H1 (cell line): ENCODE measurements around the gene EOLA1. TPM values are rescaled to one million over a fixed set of nuclear protein-coding genes. Genes with fewer than 3 reads are reported as not detected.
A peak's percentile ranks its signal among the peaks of the same experiment; 100 is the strongest.

Experiments used
- CTCF ChIA-PET: fragments of 300-600 bp; sonication (Branson Sonifier 250); formaldehyde crosslinking; loops from one replicate; lab custom pipeline; 2021; ENCODE audit not compliant: partially characterized antibody; lab: Charles Lee
- POLR2A ChIA-PET: fragments of 300-600 bp; sonication (Branson Sonifier 250); formaldehyde crosslinking; loops from one replicate; lab custom pipeline; 2021; ENCODE audit warnings: inconsistent platforms; ENCODE audit not compliant: partially characterized antibody; lab: Charles Lee
- DNase-seq, 2 experiments: peaks; one replicate each; pipeline versions ENCODE4 v3.0.0 to v3.0.0-alpha.2; 2010 to 2022; ENCODE audit warnings: low spot score in 2 of 2, low read depth in 1 of 2, mixed read lengths in 1 of 2
- FAIRE-seq: peaks from 2 replicates; lab custom pipeline; 2011; peaks lifted over from hg19 to GRCh38; lab: Jason Lieb, UNC
- H2AFZ ChIP-seq: 2 replicates; pipeline ENCODE4 v1.8.1; 2012; ENCODE audit warnings: low read length, inconsistent platforms
- H2AK5ac ChIP-seq: 2 replicates; pipeline ENCODE4 v1.6.1; 2013; ENCODE audit warnings: low read depth, low read length
- H2BK120ac ChIP-seq: replicated peaks from 2 replicates; pipeline ENCODE3; 2013; ENCODE audit warnings: low read depth, low read length, inconsistent platforms
- H2BK12ac ChIP-seq: 2 replicates; pipeline ENCODE4 v1.6.1; 2013; ENCODE audit warnings: low read depth, low read length
- H2BK15ac ChIP-seq: 2 replicates; pipeline ENCODE4 v1.6.1; 2013; ENCODE audit warnings: low read length
- H2BK20ac ChIP-seq: 2 replicates; pipeline ENCODE4 v1.6.1; 2013; ENCODE audit warnings: low read length
- H2BK5ac ChIP-seq: 2 replicates; pipeline ENCODE4 v1.6.1; 2013; ENCODE audit warnings: low read depth, low read length
- H3K14ac ChIP-seq: 2 replicates; pipeline ENCODE4 v1.6.1; 2013; ENCODE audit warnings: inconsistent platforms; ENCODE audit not compliant: insufficient read length
- H3K18ac ChIP-seq: 2 replicates; pipeline ENCODE4 v1.6.1; 2013; ENCODE audit warnings: low read length; ENCODE audit errors: extremely low read depth
- H3K23ac ChIP-seq: 2 replicates; pipeline ENCODE4 v1.6.1; 2013; ENCODE audit warnings: inconsistent platforms; ENCODE audit not compliant: insufficient read length
- H3K23me2 ChIP-seq: 2 replicates; pipeline ENCODE4 v1.6.1; 2013; ENCODE audit warnings: low read depth, low read length
- H3K27ac ChIP-seq: 2 replicates; pipeline ENCODE4 v1.6.1; 2011; ENCODE audit warnings: low read depth, low read length, inconsistent platforms
- H3K27me3 ChIP-seq, 4 experiments: replicated peaks in 1 of 4; 1 replicate in 1 of 4; 2 replicates in 3 of 4; pipeline versions ENCODE4 v1.6.1 to v1.8.1; 2011 to 2013; ENCODE audit warnings: low read length in 3 of 4, mild to moderate bottlenecking in 3 of 4, inconsistent platforms in 2 of 4, mixed read lengths in 2 of 4, moderate library complexity in 1 of 4; ENCODE audit not compliant: control insufficient read depth in 3 of 4, insufficient read depth in 3 of 4; ENCODE audit errors: extremely low read depth in 1 of 4
- H3K36me3 ChIP-seq, 4 experiments: 2 replicates each; pipeline versions ENCODE4 v1.6.1 to v1.8.1; 2011 to 2013; ENCODE audit warnings: mild to moderate bottlenecking in 4 of 4, low read length in 3 of 4, moderate library complexity in 2 of 4, control low read depth in 1 of 4, inconsistent platforms in 1 of 4; ENCODE audit not compliant: insufficient read depth in 4 of 4, control insufficient read depth in 2 of 4
- H3K4ac ChIP-seq: replicated peaks from 2 replicates; pipeline ENCODE3; 2013; ENCODE audit warnings: low read length, low read depth, mixed read lengths, inconsistent platforms; ENCODE audit not compliant: insufficient read length
- H3K4me1 ChIP-seq, 4 experiments: replicated peaks in 1 of 4; 1 replicate in 1 of 4; 2 replicates in 3 of 4; pipeline versions ENCODE4 v1.6.1 to v1.8.1; 2011 to 2013; ENCODE audit warnings: low read length in 3 of 4, inconsistent platforms in 2 of 4, mixed read lengths in 1 of 4; ENCODE audit not compliant: insufficient read depth in 4 of 4, control insufficient read depth in 3 of 4
- H3K4me2 ChIP-seq, 2 experiments: 2 replicates each; pipeline versions ENCODE4 v1.6.1 to v1.8.1; 2011 to 2013; ENCODE audit warnings: low read depth in 2 of 2, low read length in 2 of 2, control low read depth in 1 of 2, inconsistent platforms in 1 of 2, mild to moderate bottlenecking in 1 of 2; ENCODE audit not compliant: insufficient read depth in 1 of 2
- H3K4me3 ChIP-seq, 4 experiments: fragments of 200-600, 300-600 bp in 1 of 4; sonication (generic), shearing (Covaris generic), sonication (Bioruptor Twin) in 1 of 4; 2 replicates each; pipeline versions ENCODE4 v1.5.1 to v1.8.1; 2011 to 2016; ENCODE audit warnings: low read length in 4 of 4, low read depth in 3 of 4, control low read depth in 2 of 4, inconsistent platforms in 2 of 4, mild to moderate bottlenecking in 2 of 4, mixed read lengths in 1 of 4, moderate library complexity in 1 of 4; ENCODE audit not compliant: insufficient read depth in 2 of 4; ENCODE audit errors: extremely low read depth in 1 of 4
- H3K56ac ChIP-seq: replicated peaks from 2 replicates; pipeline ENCODE3; 2013; ENCODE audit warnings: low read depth, mild to moderate bottlenecking, mixed read lengths, low read length, inconsistent platforms; ENCODE audit not compliant: insufficient read length
- H3K79me1 ChIP-seq: 2 replicates; pipeline ENCODE4 v1.6.1; 2013; ENCODE audit warnings: low read depth, low read length, control low read depth
- H3K79me2 ChIP-seq, 2 experiments: 2 replicates each; pipeline versions ENCODE4 v1.6.1 to v1.8.1; 2012 to 2013; ENCODE audit warnings: low read length in 2 of 2, mild to moderate bottlenecking in 2 of 2, inconsistent platforms in 1 of 2; ENCODE audit not compliant: insufficient read depth in 2 of 2, control insufficient read depth in 1 of 2
- H3K9ac ChIP-seq, 4 experiments: replicated peaks in 1 of 4; 1 replicate in 1 of 4; 2 replicates in 3 of 4; pipeline versions ENCODE4 v1.6.1 to v1.8.1; 2011 to 2013; ENCODE audit warnings: low read depth in 3 of 4, low read length in 3 of 4, control low read depth in 2 of 4, mild to moderate bottlenecking in 2 of 4, moderate library complexity in 2 of 4, inconsistent platforms in 1 of 4; ENCODE audit errors: extremely low read depth in 1 of 4
- H3K9me3 ChIP-seq, 2 experiments: 2 replicates each; pipeline versions ENCODE4 v1.6.1 to v1.8.1; 2012 to 2013; ENCODE audit warnings: mild to moderate bottlenecking in 2 of 2, moderate library complexity in 2 of 2, control low read depth in 1 of 2, inconsistent platforms in 1 of 2, low read depth in 1 of 2, low read length in 1 of 2, mixed read lengths in 1 of 2; ENCODE audit not compliant: insufficient read depth in 2 of 2
- H4K20me1 ChIP-seq, 2 experiments: replicated peaks in 1 of 2; 2 replicates each; pipeline versions ENCODE3 to v1.8.1; 2011 to 2013; ENCODE audit warnings: inconsistent platforms in 2 of 2, low read length in 2 of 2, mild to moderate bottlenecking in 1 of 2; ENCODE audit not compliant: insufficient read depth in 2 of 2, control insufficient read depth in 1 of 2
- H4K5ac ChIP-seq: 2 replicates; pipeline ENCODE4 v1.6.1; 2013; ENCODE audit warnings: low read length, low read depth, mixed read lengths, inconsistent platforms; ENCODE audit not compliant: insufficient read length
- H4K8ac ChIP-seq: 2 replicates; pipeline ENCODE4 v1.8.0; 2013; ENCODE audit warnings: mild to moderate bottlenecking, moderate library complexity, low read length, inconsistent platforms; ENCODE audit not compliant: insufficient read depth; ENCODE audit errors: extremely low read depth
- H4K91ac ChIP-seq: replicated peaks from 2 replicates; pipeline ENCODE3; 2013; ENCODE audit warnings: low read length, mixed read lengths, inconsistent platforms; ENCODE audit not compliant: insufficient read length
- BCL11A ChIP-seq, 2 experiments: IDR thresholded peaks; one replicate each; pipeline ENCODE4 v1.6.1; 2011; ENCODE audit warnings: low read depth in 2 of 2, low read length in 2 of 2, mild to moderate bottlenecking in 2 of 2
- CEBPB ChIP-seq: IDR thresholded peaks from 2 replicates; pipeline ENCODE4 v1.6.1; 2012; ENCODE audit warnings: low read depth, low read length
- EGR1 ChIP-seq: IDR thresholded peaks from 2 replicates; pipeline ENCODE4 v1.6.1; 2011; ENCODE audit warnings: low read depth, low read length, borderline replicate concordance
- FOSL1 ChIP-seq: IDR thresholded peaks from 2 replicates; pipeline ENCODE4 v1.6.1; 2011; ENCODE audit warnings: mild to moderate bottlenecking, low read depth, low read length, moderate library complexity; ENCODE audit not compliant: insufficient read depth
- HDAC2 ChIP-seq, 2 experiments: fragments of 300-600 bp in 1 of 2; sonication (generic) in 1 of 2; IDR thresholded peaks; 2 replicates each; pipeline ENCODE4 v1.6.1; 2011 to 2012; ENCODE audit warnings: low read depth in 2 of 2, low read length in 2 of 2, mild to moderate bottlenecking in 2 of 2, moderate library complexity in 2 of 2, borderline replicate concordance in 1 of 2, inconsistent platforms in 1 of 2
- NRF1 ChIP-seq: IDR thresholded peaks from 2 replicates; pipeline ENCODE4 v1.6.1; 2011; ENCODE audit warnings: mild to moderate bottlenecking, low read depth, low read length, improper control_type of control experiment
- POLR2AphosphoS5 ChIP-seq: IDR thresholded peaks from 2 replicates; pipeline ENCODE4 v1.6.1; 2011; ENCODE audit warnings: low read depth, low read length
- RAD21 ChIP-seq, 2 experiments: IDR thresholded peaks in 1 of 2; conservative IDR thresholded peaks in 1 of 2; 2 replicates each; pipeline ENCODE4 v1.6.1; 2011; ENCODE audit warnings: low read depth in 2 of 2, low read length in 2 of 2, improper control_type of control experiment in 1 of 2, inconsistent platforms in 1 of 2, mild to moderate bottlenecking in 1 of 2, moderate library complexity in 1 of 2
- RBBP5 ChIP-seq: IDR thresholded peaks from 2 replicates; pipeline ENCODE4 v1.7.1; 2012; ENCODE audit warnings: low read depth, mild to moderate bottlenecking, inconsistent platforms, low read length, moderate library complexity, borderline replicate concordance
- SIRT6 ChIP-seq: IDR thresholded peaks from one replicate; pipeline ENCODE4 v1.7.1; 2012; ENCODE audit warnings: low read length, inconsistent platforms
- SP1 ChIP-seq: IDR thresholded peaks from 2 replicates; pipeline ENCODE4 v1.6.1; 2011; ENCODE audit warnings: low read depth, low read length
- SP4 ChIP-seq: IDR thresholded peaks from 2 replicates; pipeline ENCODE4 v1.6.1; 2012; ENCODE audit warnings: low read length, inconsistent platforms
- TBP ChIP-seq: IDR thresholded peaks from 2 replicates; pipeline ENCODE4 v1.6.1; 2011; ENCODE audit warnings: low read depth, low read length, improper control_type of control experiment
- ZNF274 ChIP-seq: IDR thresholded peaks from 2 replicates; pipeline ENCODE4 v1.7.0; 2012; ENCODE audit warnings: low read length, borderline replicate concordance; ENCODE audit errors: extremely low read depth
- WGBS, 2 experiments: shearing (Covaris generic) in 1 of 2; methylation state at CpG; one replicate each; pipeline versions ENCODE4 v1.1.6 to v1.1.7; 2013 to 2015; ENCODE audit warnings: low lambda C conversion rate in 2 of 2, mixed read lengths in 2 of 2, inconsistent platforms in 1 of 2, low coverage in 1 of 2, missing lambda C conversion rate in 1 of 2; ENCODE audit not compliant: insufficient replicate concordance in 2 of 2, insufficient coverage in 1 of 2, insufficient read length in 1 of 2; ENCODE audit errors: extremely low coverage in 1 of 2, missing lambda C conversion rate in 1 of 2; 5-methylcytosine and 5-hydroxymethylcytosine counted together
- polyA plus RNA-seq, 7 experiments: library from polyadenylated mRNA; depleted of rRNA in 3 of 7; stranded (reverse) in 5 of 7; unstranded in 2 of 7; fragments of >200 nt in 5 of 7; fragments of 200-250 nt in 2 of 7; gene quantifications; 1 replicate in 5 of 7; 2 replicates in 1 of 7; 4 replicates in 1 of 7; pipeline versions ENCODE4 v1.2.1 to v1.2.3, GENCODE V29; 2011 to 2013; ENCODE audit warnings: missing spikeins in 2 of 7, mixed read lengths in 2 of 7
- total RNA-seq: library from RNA; stranded (reverse); fragmentation: NEBNext Ultra II Directional; extraction: Animal tissue kit (Norgen Biotek cat#: 25700); gene quantifications from 2 replicates; pipeline ENCODE4 v1.2.1, GENCODE V29; 2021

EOLA1 gene
- total and polyA plus RNA-seq, 2 of the 8 experiments (the other 6 are each of a cell fraction or from before 2014, with no cell fraction given): 5.4 to 7.6 TPM

GRCh38 chrX:149505671-149506070 is 35.1 kb upstream of the EOLA1 start:
- ChIA-PET POLR2A (interaction anchor here (1.3 kb wide), 1 partner anchor 34 kb away, joined by 3 read pairs; no protein-coding TSS in a partner anchor), CTCF (interaction anchor here (1.3 to 1.7 kb wide), 2 partner anchors 11 to 19 kb away, joined by 3 to 5 read pairs; no protein-coding TSS in a partner anchor)
- no peaks in the 10 kb centered on the region for H3K9me3 ChIP-seq
- H3K4ac ChIP-seq: no peak overlapping the region
- no peak overlapping the region for H3K56ac ChIP-seq
- FAIRE-seq: no peak
- H3K36me3 ChIP-seq: peaks cover 0 to under 1% (median 0%) of the 10 kb centered on the region in 4 experiments; a peak in 3 of 8 replicates
- H4K91ac ChIP-seq: no peak overlapping the region
- H3K79me1 ChIP-seq: no peaks in the 10 kb centered on the region
- H2BK120ac ChIP-seq: no peak overlapping the region
- no peak overlapping the region for H2BK5ac ChIP-seq
- H3K27me3 ChIP-seq: peaks cover 0 to 3% (median 0%) of the 10 kb centered on the region in 4 experiments; a peak in 2 of 7 replicates
- 0 out of 2 replicates have a peak overlapping the region, but pooled peaks have one; percentile 81 for H2AFZ ChIP-seq
- no peak overlapping the region for H2BK12ac ChIP-seq
- peak overlapping the region in 1 of 4 experiments; percentile 61; a peak in 2 of 8 replicates for H3K4me3 ChIP-seq
- no peaks in the 10 kb centered on the region for H4K20me1 ChIP-seq
- no peak overlapping the region for H3K14ac ChIP-seq
- H3K23me2 ChIP-seq: peaks cover 6% of the 10 kb centered on the region; the same call in 1 of the 2 replicates
- no peak overlapping the region for H2BK20ac ChIP-seq
- H3K4me1 ChIP-seq: peaks cover 0 to 3% (median 0%) of the 10 kb centered on the region in 4 experiments; a peak in 1 of 7 replicates
- H3K27ac ChIP-seq: no peak overlapping the region
- no peak overlapping the region for H3K23ac ChIP-seq
- DNase-seq: no peak
- H3K18ac ChIP-seq: no peak overlapping the region
- peak overlapping the region; percentile 40 to 67; a peak in 3 of 4 replicates for H3K4me2 ChIP-seq
- no peak overlapping the region for H3K9ac ChIP-seq
- WGBS, 2 experiments: 90% methylated on average over 9 of the region's 9 CpGs; no CpG with 5 or more reads in 1 of the 2 experiments
- H2BK15ac ChIP-seq: no peak overlapping the region
- no peak overlapping the region for H4K8ac ChIP-seq
- no peak overlapping the region for H2AK5ac ChIP-seq
- no peaks in the 10 kb centered on the region for H3K79me2 ChIP-seq
- H4K5ac ChIP-seq: no peak overlapping the region
- TF ChIP-seq ZNF274 (no peak), FOSL1 (no peak), CEBPB (no peak), BCL11A (IDR thresholded peaks at IDR 0.05; ENCODE audit: low read depth in 2 of 2, low read length in 2 of 2) (no peak), POLR2AphosphoS5 (no peak), SIRT6 (no peak), EGR1 (no peak), SP4 (no peak), RAD21 (IDR thresholded peaks at IDR 0.05 in 1 of 2, conservative IDR thresholded peaks at IDR 0.05 in 1 of 2; ENCODE audit: low read depth in 2 of 2, low read length in 2 of 2) (no peak), SP1 (no peak), RBBP5 (no peak), TBP (no peak), HDAC2 (IDR thresholded peaks at IDR 0.05; ENCODE audit: borderline replicate concordance in 1 of 2, low read depth in 2 of 2, low read length in 2 of 2) (no peak), NRF1 (no peak)
